ENCODE measurements around the gene ZNF665.
A peak's percentile ranks its signal among the peaks of the same experiment; 100 is the strongest.
"Not testable (repeated sequence)": the region's sequence is repeated elsewhere in the genome, so short reads cannot be mapped to it uniquely, and the experiment has no call there.

ZNF665 gene

DNA sequence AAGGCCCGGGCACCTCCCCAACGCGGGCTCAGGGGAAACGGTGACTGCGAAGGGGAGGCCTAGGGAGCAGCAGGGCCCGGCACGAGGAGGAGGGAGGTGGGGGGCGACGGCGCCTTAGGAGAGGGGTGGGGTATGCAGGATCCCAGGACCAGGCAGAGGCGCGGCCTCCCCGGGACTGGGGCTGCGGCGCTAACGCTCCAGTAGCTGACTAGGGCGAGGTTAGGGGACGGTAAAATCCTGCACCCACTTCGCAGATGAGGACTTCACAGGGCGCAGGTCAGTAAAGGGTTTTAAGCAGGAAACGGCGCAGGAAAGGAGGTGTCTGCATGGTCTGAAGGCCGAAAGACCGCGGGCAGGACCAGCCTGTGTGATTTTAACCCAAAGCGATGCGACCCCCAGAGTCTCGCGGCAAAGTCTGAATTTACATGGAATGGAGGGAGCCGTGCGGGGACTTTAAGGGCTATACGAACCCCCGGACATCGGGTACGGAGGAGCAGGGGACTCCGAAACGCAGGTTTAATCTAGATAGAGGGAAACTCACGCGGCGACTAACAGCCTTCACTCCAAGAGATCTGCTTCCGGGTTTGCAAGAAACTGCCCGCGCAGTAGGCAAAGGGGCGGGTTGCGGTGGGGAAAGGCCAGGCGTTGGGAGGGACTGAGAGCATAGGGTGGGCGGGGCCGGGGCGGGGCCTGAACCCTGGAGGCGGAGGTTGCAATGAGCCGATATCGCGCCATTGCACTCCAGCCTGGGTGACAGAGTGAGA, at the start of gene ZNF665:
TSS of gene ZNF665 (minus strand) at position 588 of the 764 bp plus-strand sequence. CDS start 10,460 bp downstream, outside the sequence.
- peak; percentile 68 for DNase-seq

DNA sequence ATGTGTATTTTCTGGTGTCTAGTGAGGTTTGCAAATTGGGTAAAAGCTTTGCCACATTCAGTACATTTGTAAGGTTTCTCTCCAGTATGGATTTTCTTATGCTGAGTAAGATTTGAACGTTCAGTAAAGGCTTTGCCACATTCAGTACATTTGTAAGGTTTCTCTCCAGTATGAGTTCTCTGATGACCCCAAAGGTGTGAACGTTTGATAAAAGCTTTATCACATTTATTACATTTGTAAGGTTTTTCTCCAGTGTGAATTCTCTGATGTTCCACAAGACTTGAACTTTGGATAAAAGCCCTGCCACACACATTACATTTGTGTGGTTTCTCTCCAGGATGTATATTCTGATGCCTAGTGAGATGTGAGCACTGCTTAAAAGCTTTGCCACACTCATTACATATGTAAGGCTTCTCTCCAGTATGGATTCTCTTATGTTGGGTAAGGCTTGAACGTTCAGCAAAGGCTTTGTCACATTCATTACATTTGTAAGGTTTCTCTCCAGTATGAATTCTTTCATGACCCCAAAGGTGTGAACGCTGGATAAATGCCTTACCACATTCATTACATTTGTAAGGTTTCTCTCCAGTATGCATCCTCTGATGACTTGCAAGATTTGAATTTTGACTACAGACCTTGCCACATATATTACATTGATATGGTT, 44.1 kb upstream of the ZNF665 start:
- DNase-seq: no peak

DNA sequence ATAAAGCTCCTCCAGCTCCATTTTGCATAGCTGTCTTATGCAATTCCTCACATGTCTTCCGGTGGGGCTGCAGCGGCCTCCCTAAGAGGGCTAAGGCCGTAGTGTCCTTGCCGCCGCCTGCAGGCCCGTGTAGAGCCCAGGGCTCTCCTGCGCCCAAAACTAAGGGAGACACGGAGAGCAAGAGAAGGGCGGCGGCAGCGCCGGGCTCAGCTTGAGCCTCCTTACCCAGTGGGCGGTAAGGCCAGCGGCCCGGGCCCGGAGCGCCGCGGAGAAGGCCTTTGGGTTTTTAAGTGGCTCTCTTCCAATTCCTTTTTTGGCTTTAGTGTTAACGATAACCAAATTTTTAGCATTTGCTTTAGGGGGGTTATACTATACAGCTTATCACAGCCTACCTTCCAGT, 31.4 kb upstream of the ZNF665 start:
- DNase-seq: no peak

DNA sequence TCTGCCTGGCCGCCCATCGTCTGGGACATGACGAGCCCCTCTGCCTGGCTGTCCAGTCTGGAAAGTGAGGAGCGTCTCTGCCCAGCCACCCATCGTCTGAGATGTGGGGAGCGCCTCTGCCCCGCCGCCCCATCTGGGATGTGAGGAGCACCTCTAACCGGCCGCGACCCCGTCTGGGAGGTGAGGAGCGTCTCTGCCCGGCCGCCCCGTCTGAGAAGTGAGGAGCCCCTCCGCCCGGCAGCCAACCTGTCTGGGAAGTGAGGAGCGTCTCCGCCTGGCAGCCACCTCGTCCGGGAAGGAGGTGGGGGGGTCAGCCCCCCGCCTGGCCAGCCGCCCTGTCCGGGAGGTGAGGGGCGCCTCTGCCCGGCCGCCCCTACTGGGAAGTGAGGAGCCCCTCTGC, 29.6 kb upstream of the ZNF665 start:
- not testable (repeated sequence) for DNase-seq

DNA sequence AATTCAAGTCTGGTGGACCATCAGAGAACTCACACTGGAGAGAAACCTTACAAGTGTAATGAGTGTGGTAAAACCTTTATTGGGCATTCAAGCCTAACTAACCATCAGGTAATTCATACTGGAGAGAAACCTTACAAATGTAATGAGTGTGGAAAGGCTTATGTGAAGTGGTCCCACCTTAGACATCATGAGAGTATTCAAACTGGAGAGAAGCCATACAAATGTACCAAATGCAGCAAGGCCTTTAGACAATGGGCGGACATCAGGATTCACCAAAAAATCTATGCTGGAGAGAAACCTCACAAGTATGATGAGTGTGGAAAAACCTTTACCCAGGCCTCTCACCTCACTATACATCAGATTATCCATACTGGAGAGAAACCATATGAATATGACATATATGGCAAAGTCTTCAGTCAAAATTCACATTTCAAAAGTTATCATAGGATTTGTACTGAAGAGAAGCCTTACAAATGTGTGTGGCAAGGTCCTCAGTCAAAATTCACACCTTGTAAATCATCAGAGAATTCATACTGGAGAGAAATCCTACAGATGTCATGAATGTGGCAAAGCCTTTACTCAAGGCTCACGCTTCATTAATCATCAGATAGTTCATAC, 19.7 kb upstream of the ZNF665 start:
- no peak for DNase-seq

DNA sequence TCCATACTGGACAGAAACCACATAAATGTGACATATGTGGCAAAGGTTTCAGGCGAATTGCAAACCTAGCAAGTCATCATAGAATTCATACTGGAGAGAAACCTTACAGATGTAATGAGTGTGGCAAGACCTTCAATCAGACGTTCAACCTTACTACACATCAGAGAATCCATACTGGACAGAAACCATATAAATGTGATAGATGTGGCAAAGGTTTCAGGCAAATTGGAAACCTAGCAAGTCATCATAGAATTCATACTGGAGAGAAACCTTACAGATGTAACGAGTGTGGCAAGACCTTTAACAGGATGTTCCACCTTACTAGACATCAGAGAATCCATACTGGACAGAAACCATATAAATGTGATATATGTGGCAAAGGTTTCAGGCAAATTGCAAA, 18.4 kb upstream of the ZNF665 start:
- DNase-seq: not testable (repeated sequence)

DNA sequence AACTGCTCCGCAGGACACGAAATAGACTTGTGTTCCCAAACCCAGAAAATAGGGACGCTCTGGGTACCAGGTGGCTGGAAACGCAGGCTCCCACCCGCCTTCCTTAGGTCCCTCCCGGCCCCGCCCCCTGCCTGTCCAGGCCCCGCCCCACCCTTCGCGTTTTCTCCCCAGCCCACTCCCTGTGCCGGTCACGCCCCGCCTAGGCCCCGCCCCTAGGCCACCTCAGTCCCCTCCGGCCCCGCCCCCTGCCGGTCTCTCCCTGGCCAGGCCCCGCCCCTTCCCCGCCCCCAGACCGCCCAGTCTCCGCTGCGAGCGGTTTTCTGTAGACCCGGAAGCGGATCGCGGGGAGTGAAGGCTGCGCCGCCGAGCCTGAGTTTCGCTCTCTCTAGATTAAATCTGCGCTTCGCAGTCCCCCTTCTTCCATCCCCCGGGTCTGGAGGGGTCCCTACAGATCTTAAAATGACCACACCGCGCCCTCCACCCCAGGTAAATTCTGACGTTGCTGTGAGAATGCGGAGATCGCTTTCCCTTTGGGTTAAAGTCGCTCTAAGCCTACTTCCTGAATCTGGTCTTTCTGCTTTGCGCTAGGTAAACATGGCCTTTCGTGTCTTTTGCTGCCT, 3.7 kb upstream of the ZNF665 start:
- peak; percentile 100 for DNase-seq

DNA sequence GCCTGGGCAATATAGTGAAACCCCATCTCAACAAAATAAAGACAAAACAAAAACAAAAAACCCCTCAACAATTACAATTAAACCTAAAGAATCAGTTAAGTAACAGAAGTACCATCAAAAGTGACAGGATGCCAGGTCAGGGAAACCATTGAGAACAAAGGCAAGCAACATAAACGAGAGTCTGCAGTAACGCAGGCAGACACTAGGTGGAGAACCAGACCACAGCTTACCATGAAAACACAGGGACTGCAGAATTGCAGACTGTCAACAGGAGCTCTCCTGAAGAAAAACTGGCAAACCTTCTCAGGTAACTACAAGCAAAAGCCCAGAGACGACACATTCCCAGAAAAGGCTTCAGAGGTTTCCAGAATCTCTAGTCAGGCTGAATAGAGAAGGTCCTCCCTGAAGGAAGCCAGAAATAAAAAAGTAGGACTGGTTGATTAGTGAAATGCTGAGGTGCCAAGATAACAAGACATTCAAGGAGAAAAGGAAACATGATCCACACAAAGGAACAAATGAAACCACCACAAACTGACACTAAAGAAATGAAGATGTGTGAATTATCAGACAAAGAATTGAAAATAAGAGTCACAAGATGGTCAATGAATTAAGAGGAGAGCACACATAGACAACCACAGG, 2.2 kb upstream of the ZNF665 start:
- DNase-seq: peak; percentile 67

DNA sequence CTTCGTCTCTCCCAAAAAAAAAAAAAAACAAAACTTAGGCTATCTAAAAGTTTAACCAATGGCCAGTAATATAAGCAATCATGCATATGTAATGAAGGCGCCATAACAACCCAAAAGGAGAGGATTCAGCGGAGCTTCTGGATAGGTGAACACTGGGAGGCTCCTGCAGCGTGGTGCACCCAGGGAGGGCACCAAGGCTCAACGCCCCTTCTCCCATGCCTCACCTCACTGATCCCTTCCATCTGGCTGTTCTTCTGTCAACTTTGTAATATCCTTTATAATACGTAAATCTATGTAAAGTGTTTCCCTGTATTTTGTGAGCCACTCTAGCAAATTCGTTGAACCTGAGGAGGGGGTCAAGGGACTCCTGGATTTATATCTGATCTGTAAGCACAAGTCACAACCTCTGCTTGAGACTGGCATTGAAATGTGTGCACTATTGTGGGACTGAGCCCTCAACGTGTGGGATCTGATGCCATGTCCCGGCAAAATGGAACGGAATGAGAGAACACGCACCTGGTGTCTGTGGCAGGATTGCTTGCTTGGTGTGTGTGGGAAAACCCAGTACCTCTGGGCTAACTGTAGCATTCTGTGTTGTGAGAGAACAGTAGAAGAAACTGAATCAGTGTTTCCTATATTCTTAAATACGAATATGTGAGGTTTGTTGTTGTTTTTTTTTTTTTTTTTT, 521 bp upstream of the ZNF665 start:
- no peak for DNase-seq

DNA sequence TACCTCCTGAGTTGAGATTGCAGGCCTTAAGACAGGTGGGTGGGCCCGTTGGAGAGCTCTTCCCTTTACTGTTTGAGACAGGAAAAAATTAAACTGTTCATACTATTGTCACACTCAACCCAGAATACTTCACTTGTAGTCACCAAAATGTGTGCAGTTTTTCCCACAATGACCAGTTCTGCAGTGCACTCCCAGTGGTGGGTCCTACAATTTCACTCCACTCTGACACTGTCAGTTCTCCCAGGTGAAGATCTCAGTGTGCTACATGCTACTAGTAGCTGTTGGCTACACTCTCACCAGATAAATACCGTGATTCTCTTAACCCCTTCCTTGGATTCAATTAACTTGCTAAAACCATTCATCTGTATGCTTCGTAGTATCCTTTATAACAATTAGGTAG, 2.9 kb downstream of the ZNF665 start:
- no peak for DNase-seq

DNA sequence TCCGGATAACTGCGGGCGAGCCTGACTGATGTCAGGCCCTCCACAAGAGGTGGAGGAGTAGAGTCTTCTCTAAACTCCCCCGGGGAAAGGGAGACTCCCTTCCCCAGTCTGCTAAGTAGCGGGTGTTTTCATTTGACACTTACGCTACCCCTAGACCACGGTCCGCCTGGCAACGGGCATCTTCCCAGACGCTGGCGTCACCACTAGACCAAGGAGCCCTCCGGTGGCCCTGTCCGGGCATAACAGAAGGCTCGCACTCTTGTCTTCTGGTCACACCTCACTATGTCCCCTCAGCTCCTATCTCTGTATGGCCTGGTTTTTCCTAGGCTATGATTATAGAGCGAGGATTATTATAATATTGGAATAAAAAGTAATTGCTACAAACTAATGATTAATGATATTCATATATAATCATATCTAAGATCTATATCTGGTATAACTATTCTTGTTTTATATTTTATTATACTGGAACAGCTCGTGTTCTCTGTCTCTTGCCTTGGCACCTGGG, 3.4 kb downstream of the ZNF665 start:
- DNase-seq: not testable (repeated sequence)

DNA sequence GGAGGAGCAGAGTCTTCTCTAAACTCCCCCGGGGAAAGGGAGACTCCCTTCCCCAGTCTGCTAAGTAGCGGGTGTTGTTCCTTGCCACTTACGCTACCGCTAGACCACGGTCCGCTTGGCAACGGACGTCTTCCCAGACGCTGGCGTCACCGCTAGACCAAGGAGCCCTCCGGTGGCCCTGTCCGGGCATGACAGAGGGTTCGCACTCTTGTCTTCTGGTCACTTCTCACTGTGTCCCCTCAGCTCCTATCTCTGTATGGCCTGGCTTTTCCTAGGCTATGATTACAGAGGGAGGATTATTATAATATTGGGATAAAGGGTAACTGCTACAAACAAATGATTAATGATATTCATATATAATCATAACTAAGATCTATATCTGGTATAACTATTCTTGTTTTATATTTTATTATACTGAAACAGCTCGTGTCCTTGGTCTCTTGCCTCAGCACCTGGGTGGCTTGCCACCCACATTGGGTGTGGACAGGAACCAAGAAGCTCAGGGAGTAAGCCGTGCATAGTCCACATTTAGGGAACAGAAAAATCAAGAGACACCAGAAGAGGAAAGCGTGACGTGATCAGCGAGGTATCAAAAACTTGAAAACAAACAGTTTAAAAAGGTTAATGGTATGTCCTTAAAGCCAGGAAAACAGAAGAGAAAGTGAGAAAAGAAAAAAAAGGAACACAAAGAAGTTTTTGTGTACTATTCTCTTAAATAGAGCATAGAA, 7.8 kb downstream of the ZNF665 start:
- DNase-seq: not testable (repeated sequence)

DNA sequence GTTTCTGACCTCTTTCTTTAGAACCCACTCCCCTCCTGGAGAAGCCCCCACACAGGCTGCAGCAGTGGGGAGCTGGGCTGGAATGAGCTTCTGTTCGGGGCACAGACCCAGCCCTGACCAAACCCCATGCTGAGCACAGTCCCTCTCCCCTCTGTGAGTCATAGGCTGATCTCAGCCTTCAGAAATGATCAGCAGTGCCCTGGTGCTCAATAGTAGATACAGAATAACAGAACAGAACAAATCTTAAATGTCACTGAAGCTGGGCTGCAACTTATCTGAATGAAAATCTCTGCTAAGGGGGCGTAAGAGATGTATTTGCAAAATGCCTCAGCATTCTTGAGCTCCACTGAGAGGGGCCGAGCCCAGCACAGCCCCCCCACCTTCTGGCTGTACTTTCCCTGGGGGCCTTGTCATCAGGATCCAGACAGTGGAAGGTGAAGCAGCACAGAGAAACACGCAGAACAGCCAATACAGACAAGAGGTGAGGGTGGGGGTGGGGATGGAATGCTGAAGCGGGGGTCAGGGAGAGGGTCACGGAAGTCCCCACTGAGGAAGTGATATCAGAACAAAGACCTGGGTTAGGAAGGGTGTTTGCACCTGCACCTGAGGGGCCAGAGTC, 9.9 kb downstream of the ZNF665 start:
- DNase-seq: no peak

DNA sequence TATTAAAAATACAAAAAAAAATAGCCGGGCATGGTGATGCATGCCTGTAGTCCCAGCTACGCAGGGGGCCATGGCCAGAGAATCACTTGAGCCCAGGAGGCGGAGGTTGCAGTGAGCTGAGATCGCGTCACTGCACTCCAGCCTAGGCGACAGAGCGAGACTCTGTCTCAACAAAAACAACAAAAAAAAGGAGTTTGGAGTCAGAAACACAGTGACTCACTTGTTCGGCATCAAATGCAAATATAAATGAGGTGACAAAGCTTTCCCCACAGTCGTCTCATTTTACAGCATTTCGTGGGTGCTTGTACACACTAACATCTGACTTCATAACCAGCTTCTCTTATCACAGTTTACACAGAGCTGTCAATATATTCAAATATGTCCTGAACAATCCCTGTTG, 11.0 kb downstream of the ZNF665 start:
- DNase-seq: no peak

DNA sequence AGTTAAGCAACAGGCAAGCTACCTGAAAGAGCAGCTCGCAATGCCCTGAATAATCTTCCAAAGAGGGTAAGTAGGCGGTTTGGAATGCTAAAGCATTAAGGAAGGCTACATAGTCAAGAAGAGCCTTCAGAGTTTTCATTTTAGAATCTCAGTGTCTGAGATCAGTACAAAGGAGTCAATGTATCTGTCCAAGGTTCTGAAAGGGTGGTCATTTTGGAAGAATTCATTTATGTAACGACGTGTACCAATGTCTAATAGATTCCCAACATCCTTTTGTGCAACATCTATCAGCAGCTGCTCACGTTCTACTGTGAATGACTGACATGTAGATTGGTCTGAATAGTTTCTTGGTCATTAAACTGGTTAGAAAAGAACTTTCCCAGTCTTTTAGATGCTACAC, 15.2 kb downstream of the ZNF665 start:
- DNase-seq: no peak

DNA sequence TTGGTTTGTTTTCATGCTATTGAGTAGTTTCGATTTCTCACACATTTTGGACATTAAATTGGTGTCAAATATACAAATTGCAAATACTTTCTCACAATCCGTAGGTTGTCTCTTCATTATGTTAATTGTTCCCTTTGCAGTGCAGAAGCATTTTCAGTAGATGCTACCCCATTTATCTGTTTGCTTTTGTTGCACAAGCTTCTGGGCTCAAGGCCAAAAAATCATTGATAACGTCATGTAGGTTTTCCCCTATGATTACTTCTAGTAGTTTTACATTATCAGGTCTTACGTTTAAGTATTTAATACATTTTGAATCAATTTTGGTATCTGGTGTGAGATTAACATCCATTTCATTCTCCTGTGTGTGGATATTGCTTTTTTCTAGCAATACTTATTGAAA, 20.3 kb downstream of the ZNF665 start:
- no peak for DNase-seq

DNA sequence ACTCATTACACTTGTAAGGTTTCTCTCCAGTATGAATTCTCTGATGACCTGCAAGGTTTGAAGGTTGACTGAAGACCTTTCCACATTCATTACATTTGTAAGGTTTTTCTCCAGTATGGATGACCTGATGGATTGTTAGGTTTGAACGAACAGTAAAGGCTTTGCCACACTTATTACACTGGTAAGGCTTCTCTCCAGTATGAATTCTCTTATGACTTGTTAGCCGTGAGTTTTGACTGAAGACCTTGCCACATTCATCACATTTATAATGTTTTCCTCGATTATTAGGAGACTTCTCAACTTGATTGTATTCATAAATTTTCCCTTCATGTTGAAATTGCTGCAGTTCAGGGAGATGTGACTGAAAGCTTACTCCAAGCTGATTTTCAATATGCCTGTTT, 27.5 kb downstream of the ZNF665 start:
- no peak for DNase-seq

DNA sequence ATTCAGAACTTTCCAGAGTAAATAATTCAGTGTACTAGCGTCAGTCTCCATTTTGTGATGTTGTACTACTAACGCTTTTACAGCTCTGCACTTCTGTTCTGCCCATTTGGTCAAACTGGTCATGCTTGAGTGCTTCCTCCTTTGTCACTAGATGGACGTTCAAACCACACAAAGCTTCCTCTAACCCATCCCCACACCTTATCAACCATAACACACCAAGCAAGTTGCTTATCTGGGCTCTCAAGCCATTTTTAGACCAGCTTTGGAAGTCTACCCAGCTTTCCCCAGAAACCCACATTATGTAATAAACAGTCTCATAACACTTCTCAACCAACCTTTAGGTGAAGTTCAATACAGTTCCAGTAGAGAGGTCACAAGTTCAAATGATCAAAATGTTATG, 32.0 kb downstream of the ZNF665 start:
- no peak for DNase-seq

DNA sequence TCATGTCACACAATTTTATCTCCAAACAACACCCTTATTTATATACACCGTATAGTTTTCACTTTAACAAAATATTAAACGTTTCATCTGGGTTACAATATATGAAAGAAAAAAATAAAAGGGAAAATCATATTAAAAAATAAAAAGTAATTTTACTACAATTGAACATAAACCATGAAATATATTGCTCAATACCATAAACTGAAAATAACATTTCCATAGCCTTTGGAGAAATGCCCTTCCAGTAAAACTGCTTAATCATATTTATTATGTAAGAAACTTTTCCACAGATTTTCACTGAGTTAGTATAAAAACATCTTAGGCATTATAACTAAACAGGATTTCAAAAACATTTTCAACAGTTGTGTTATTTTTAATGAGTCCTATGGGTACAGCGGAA, 32.8 kb downstream of the ZNF665 start:
- no peak for DNase-seq

DNA sequence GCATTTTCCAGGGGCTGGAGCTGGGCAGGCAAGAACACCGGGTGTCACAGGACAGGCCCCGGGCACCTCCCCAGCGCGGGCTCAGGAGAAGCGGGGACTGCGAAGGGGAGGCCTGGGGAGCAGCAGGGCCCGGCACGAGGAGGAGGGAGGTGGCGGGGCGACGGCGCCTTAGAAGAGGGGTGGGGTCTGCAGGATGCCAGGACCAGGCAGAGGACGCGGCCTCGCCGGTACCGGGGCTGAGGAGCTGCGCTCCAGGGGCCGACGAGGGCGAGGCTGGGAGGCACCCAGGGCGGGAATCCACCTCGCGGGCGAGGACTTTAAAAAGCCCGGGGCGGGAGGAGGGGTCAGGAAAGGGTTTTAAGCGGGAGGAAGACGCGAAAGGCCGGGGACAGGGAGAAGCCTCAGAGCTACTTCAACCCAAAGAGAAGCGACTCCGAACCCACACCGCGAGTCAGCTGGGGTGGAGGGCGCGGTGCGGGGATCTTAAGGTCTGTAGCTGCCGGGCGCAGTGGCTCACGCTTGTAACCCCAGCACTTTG, 35.0 kb downstream of the ZNF665 start:
- DNase-seq: peak; percentile 26

DNA sequence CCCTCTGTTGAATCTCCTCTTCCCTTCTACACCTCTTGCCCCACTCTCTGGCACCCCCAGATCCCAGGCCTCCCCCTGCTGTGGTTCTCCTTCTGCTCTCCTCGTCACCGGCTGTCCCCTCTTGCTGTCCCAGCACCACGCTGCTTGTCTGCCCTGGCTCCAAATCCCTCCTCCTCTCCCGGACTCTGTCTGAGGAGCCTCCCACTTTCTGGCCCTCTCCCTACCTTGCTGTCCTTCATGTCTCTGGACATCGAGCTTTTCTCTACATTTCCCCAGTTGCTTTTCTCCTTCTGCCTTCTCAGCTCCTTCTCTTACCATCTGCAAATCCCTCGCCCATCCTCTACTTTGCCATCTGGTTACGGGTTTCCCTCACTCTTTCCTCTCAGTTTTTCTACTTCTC, 35.5 kb downstream of the ZNF665 start:
- DNase-seq: no peak
